MCF 10A (cell line): ENCODE data around the gene NRG3. TPM values are rescaled to one million over a fixed set of nuclear protein-coding genes. Genes with fewer than 3 reads are reported as not detected.

Experiments
- BruUV-seq: library from RNA; stranded (reverse); fragments of 400-500 nt; replicated peaks from 2 replicates; lab custom pipeline; 2021; lab: Mats Ljungman, UMichigan
- CTCF ChIA-PET: fragments of 300-600 bp; sonication (Branson Sonifier 250); formaldehyde crosslinking; extraction: SDS; loops from one replicate; lab custom pipeline; 2021; ENCODE audit warnings: antibody characterized with exemption, inconsistent platforms; lab: Yijun Ruan, JAX
- POLR2A ChIA-PET: fragments of 300-600, 350-650 bp; sonication (Branson Sonifier 250); formaldehyde crosslinking; extraction: SDS; loops from one replicate; lab custom pipeline; 2020; ENCODE audit warnings: antibody characterized with exemption, inconsistent platforms; lab: Yijun Ruan, JAX
- DNase-seq: peaks from one replicate; pipeline ENCODE4 v3.0.0-alpha.2; 2018; ENCODE audit not compliant: unreplicated experiment
- H3K27ac Mint-ChIP-seq: one replicate; pipeline ENCODE4 v1.8.0; 2022; ENCODE audit warnings: mild to moderate bottlenecking, low read depth, mixed read lengths; ENCODE audit not compliant: unreplicated experiment
- H3K27me3 Mint-ChIP-seq: one replicate; pipeline ENCODE4 v1.8.0; 2022; ENCODE audit warnings: mixed read lengths; ENCODE audit not compliant: insufficient read depth, unreplicated experiment
- H3K36me3 Mint-ChIP-seq: one replicate; pipeline ENCODE4 v1.8.0; 2022; ENCODE audit warnings: mild to moderate bottlenecking, moderate library complexity, mixed read lengths; ENCODE audit not compliant: insufficient read depth, unreplicated experiment
- H3K4me1 Mint-ChIP-seq: one replicate; pipeline ENCODE4 v1.8.0; 2022; ENCODE audit warnings: mixed read lengths; ENCODE audit not compliant: insufficient read depth, unreplicated experiment
- H3K4me3 Mint-ChIP-seq: one replicate; pipeline ENCODE4 v1.8.0; 2022; ENCODE audit warnings: mild to moderate bottlenecking, moderate library complexity, mixed read lengths; ENCODE audit not compliant: unreplicated experiment
- H3K9me3 Mint-ChIP-seq: one replicate; pipeline ENCODE4 v1.8.0; 2022; ENCODE audit warnings: mixed read lengths; ENCODE audit not compliant: unreplicated experiment
- CTCF ChIP-seq: fragments of 200-600 bp; IDR thresholded peaks from one replicate; pipeline ENCODE4 v1.8.0; 2022; ENCODE audit warnings: antibody characterized with exemption, mild to moderate bottlenecking; ENCODE audit not compliant: unreplicated experiment
- intact Hi-C: fragments of 100-400 bp; cut with micrococcal nuclease; formaldehyde crosslinking; loops from 2 replicates; pipeline ENCODE4 v1.14.1; 2022
- total RNA-seq: library from RNA; stranded (reverse); gene quantifications from 2 replicates; pipeline ENCODE4 v1.2.3, GENCODE V29; 2022

Gene NRG3
- total RNA-seq, 1 experiment from 2014 or later, result not detected

- intact Hi-C loops, result no loop called here
- CTCF ChIA-PET, result interaction anchor here (1.0 kb wide), 1 partner anchor 27 kb away, joined by 3 read pairs; no protein-coding TSS in a partner anchor
Measured at GRCh38 chr10:82916941-82917340, 1041.9 kb downstream of the NRG3 start.

DNA sequence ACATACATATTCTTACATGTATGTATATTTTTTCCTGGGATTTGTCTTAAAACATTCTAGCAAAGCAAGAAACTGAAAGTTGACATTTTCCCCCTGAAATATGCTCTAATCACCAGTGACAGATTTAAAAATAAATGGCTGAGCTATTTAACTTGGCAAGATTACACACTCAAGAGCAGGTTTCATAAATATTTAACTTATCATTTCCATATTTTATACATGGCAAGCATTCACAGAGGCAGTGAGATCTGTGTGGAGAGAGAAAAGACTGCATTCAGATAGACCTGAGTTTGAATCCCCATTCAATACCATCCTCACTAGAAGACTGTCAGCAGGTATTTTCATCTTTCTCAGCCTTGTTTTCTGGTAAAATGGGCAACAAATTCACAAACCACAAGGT, 1043.0 kb downstream of the NRG3 start:
- Mint-ChIP-seq H3K4me3 (no peak overlapping the region), H3K27ac (no peak overlapping the region), H3K9me3 (peaks cover 19% of the 10 kb centered on the region), H3K27me3 (no peaks in the 10 kb centered on the region), H3K4me1 (peaks cover 6% of the 10 kb centered on the region), H3K36me3 (no peaks in the 10 kb centered on the region)
- ChIA-PET POLR2A (no interaction called here), CTCF (interaction anchor here (0.6 kb wide), 1 partner anchor 1068 kb away, joined by 3 read pairs; no protein-coding TSS in a partner anchor)
- BruUV-seq, result no TSS peak
- no peak for TF ChIP-seq CTCF
- DNase-seq, result no peak
- intact Hi-C loops, result no loop called here

More at GRCh38 chr10:82916941-82917340, 1041.9 kb downstream of the NRG3 start:
- no peak for DNase-seq
- Mint-ChIP-seq H3K36me3 (no peaks in the 10 kb centered on the region), H3K4me1 (no peaks in the 10 kb centered on the region), H3K27ac (no peak overlapping the region), H3K27me3 (no peaks in the 10 kb centered on the region), H3K4me3 (no peak overlapping the region), H3K9me3 (peaks cover 17% of the 10 kb centered on the region)
- no TSS peak for BruUV-seq
- POLR2A ChIA-PET, result no interaction called here
- no peak for TF ChIP-seq CTCF

DNA sequence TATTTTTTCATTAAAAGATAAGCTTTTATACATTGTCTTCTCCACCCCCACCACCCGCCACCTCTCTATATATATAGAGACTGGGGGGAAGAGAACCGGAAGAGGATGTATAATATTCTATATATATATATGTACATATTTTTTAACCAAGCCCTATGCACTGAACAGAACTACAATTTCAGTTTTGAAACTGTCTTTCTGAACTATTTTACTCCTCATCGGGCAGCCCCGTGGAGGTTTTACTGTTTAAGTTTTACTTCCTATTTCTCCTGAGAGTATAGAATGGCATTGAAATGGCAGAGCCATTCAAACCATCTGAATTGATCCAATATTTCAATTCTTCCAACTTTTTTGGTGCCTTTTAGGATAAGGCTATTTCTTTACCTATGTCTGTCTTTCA, 1047.1 kb downstream of the NRG3 start:
- Mint-ChIP-seq H3K36me3 (no peaks in the 10 kb centered on the region), H3K4me3 (no peak overlapping the region), H3K4me1 (peaks cover 13% of the 10 kb centered on the region), H3K27me3 (no peaks in the 10 kb centered on the region), H3K27ac (no peak overlapping the region), H3K9me3 (peaks cover 19% of the 10 kb centered on the region)
- intact Hi-C loops, result no loop called here
- TF ChIP-seq CTCF, result no peak
- DNase-seq, result no peak
- POLR2A ChIA-PET, result no interaction called here
- CTCF ChIA-PET, result interaction anchor here (0.5 to 0.6 kb wide), 2 partner anchors 108 to 125 kb away, joined by 3 read pairs; no protein-coding TSS in a partner anchor
- no TSS peak for BruUV-seq

- no TSS peak for BruUV-seq
- H3K36me3 Mint-ChIP-seq, result no peaks in the 10 kb centered on the region
- CTCF ChIA-PET, result interaction anchor here (0.6 kb wide), 1 partner anchor 1104 kb away, joined by 6 read pairs; no protein-coding TSS in a partner anchor
- peak; percentile 12 for DNase-seq
- peaks cover 19% of the 10 kb centered on the region for H3K9me3 Mint-ChIP-seq
- H3K27me3 Mint-ChIP-seq, result no peaks in the 10 kb centered on the region
- intact Hi-C loops, result no loop called here
- H3K4me3 Mint-ChIP-seq, result no peak overlapping the region
- H3K27ac Mint-ChIP-seq, result no peak overlapping the region
- POLR2A ChIA-PET, result interaction anchor here (0.6 kb wide), 1 partner anchor 370 kb away, joined by 3 read pairs; no protein-coding TSS in a partner anchor
- peaks cover 13% of the 10 kb centered on the region for H3K4me1 Mint-ChIP-seq
- no peak for TF ChIP-seq CTCF
Measured at GRCh38 chr10:82922755-82923154, 1047.8 kb downstream of the NRG3 start.
